HG03159 (cell line): ENCODE measurements around the gene ZNF3.
A peak's percentile ranks its signal among the peaks of the same experiment; 100 is the strongest.
"Not testable (repeated sequence)": the region's sequence is repeated elsewhere in the genome, so short reads cannot be mapped to it uniquely, and the experiment has no call there.

Experiments used
- ATAC-seq: cut with Tn5 transposase; IDR thresholded peaks from one replicate; pipeline ENCODE4 v1.9.1; 2021; ENCODE audit warnings: mild to moderate bottlenecking, moderate library complexity; ENCODE audit not compliant: unreplicated experiment

The ZNF3 gene

DNA sequence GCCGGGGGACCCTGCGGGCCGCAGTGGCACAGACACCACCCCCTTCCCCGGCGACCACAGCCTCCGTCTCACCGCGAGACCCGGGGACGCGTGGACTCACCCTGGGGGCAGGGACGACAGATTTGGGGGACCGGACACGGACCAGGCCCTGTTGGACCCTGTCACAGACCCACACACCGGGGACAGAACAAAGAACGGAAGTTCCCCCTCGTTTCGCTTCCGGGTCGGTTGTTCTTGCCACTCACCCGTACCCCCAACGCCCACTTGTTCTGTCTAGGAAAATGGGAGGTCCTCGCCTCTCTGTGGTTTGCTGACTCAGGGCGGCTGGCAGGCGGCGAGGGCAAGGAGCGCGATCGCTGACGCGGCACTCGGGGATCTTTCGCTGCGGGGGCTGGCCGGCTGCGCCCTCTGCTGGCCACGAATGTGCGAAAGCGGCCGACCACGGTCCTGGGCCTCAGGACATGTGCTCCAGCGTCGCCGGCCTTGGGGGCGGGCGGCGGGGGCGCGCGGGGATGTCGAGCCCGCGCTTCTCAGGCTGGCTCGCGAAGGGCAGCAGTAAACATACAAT, at the start of gene ZNF3:
Gene ZNF3, minus strand, starts transcription at position 189 of the 568 bp plus-strand sequence. CDS start 4,366 bp downstream, outside the sequence.
- peak; percentile 74 for ATAC-seq

- ATAC-seq, result no peak
Measured at GRCh38 chr7:100130608-100131453, 49.3 kb upstream of the ZNF3 start.

GRCh38 chr7:100130220-100130607, 48.7 kb upstream of the ZNF3 start:
- not testable (repeated sequence) for ATAC-seq

DNA sequence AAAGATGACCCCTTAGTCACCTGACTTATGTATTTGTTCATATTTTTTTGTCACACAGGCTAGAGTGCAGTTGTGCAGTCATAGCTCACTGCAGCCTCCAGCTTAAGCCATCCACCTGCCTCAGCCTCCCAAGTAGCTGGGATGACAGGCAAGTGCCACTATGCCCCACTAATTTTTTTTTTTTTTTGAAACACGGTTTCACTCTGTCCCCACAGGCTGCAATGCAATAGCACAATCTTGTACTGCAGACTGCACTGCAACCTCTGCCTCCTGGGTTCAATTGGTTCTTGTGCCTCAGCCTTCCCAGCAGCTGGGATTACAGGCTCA, 47.1 kb upstream of the ZNF3 start:
- no peak for ATAC-seq

- no peak for ATAC-seq
Measured at GRCh38 chr7:100127866-100128636, 46.5 kb upstream of the ZNF3 start.

GRCh38 chr7:100126931-100127865, 45.7 kb upstream of the ZNF3 start, which contains the start of gene MBLAC1:
Gene MBLAC1 (plus strand): TSS chr7:100126967. CDS start chr7:100127396, 429 bp downstream.
- ATAC-seq, result peak; percentile 69

GRCh38 chr7:100126239-100126930, 44.9 kb upstream of the ZNF3 start:
- ATAC-seq, result peak; percentile 60

GRCh38 chr7:100124301-100125230, 43.0 kb upstream of the ZNF3 start:
- ATAC-seq, result no peak

GRCh38 chr7:100122568-100122967, 41.0 kb upstream of the ZNF3 start:
- ATAC-seq, result no peak

- no peak for ATAC-seq
Measured at GRCh38 chr7:100122067-100122466, 40.5 kb upstream of the ZNF3 start.

DNA sequence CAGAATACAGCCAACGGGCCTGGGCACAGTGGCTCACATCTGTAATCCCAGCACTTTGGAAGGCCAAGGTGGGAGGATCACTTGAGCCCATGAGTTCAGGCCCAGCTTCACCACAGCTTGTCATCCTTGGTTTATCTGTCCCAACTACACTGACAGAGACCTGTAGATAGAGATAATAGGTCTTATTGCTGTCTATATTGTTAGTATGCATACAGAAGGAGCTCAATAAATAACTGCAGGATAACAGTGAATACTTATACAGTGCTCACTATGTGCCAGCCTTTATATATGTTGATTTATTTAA, 39.2 kb upstream of the ZNF3 start:
- ATAC-seq, result no peak

- peak; percentile 33 for ATAC-seq
Measured at GRCh38 chr7:100119970-100120732, 38.6 kb upstream of the ZNF3 start.

- ATAC-seq, result peak; percentile 73
Measured at GRCh38 chr7:100119072-100119969, 37.8 kb upstream of the ZNF3 start, which contains the start of the genes CNPY4 and TAF6. Gene CNPY4 (plus strand): TSS chr7:100119634. CDS start chr7:100119745, 111 bp downstream. Gene TAF6 (minus strand): TSS chr7:100119358. CDS start chr7:100114209, 5,149 bp downstream.

DNA sequence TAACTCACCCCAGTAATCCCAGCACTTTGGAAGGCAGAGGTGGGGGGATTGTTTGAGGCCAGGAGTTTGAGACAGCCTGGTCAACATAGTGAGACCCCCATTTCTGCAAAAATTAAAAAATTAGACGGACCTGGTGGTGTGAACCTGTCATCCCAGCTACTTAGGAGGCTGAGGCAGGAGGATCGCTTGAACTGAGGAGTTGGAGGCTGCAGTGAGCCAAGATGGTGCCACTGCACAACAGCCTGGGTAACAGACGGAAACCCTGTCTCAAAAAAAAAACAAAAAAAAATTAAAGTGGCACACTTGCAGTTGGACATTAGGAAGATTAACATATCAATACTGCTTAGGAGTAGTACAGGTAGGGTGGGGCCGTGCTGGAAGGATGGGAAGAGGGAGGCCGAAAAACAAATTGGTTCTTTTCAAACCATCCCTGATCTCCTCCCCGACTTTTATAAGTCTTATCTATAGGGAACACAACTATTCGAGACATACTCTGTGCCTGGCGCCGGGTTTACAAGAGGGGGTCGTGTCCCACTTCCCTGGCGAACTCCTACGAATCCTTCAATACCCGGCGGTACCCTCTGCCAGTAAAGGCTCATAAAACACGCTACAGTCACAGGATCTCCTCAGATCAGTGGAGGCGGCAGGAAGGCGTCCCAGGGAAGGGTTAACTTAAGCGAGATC, 37.0 kb upstream of the ZNF3 start:
- no peak for ATAC-seq

GRCh38 chr7:100115026-100115425, 33.5 kb upstream of the ZNF3 start:
- ATAC-seq, result no peak

- no peak for ATAC-seq
Measured at GRCh38 chr7:100111914-100112313, 30.4 kb upstream of the ZNF3 start.

- no peak for ATAC-seq
Measured at GRCh38 chr7:100111156-100111555, 29.6 kb upstream of the ZNF3 start.
